Fibroblast of lung (primary cell): ENCODE data around the gene C9orf50. TPM values are rescaled to one million over a fixed set of nuclear protein-coding genes. Genes with fewer than 3 reads are reported as not detected.
A peak's percentile ranks its signal among the peaks of the same experiment; 100 is the strongest.

Experiments used
- DNase-seq, 2 donors: peaks; one replicate each; pipeline versions ENCODE4 v3.0.0 to v3.0.0-alpha.2; 2010; ENCODE audit warnings: low read depth in 2 of 2
- H2AFZ ChIP-seq: 2 replicates; pipeline ENCODE4 v1.5.1; 2012; ENCODE audit warnings: low read length, control low read depth, inconsistent platforms
- H3K27ac ChIP-seq: 2 replicates; pipeline ENCODE4 v1.5.1; 2011; ENCODE audit warnings: low read length, control low read depth; ENCODE audit not compliant: insufficient read depth
- H3K27me3 ChIP-seq: 2 replicates; pipeline ENCODE4 v1.5.1; 2011; ENCODE audit warnings: mild to moderate bottlenecking, low read length; ENCODE audit not compliant: control insufficient read depth, insufficient read depth
- H3K36me3 ChIP-seq: 2 replicates; pipeline ENCODE4 v1.5.1; 2011; ENCODE audit warnings: low read length; ENCODE audit not compliant: control insufficient read depth, insufficient read depth
- H3K4me1 ChIP-seq: 2 replicates; pipeline ENCODE4 v1.5.1; 2011; ENCODE audit warnings: low read length; ENCODE audit not compliant: control insufficient read depth, insufficient read depth; ENCODE audit errors: extremely low read depth
- H3K4me2 ChIP-seq: 2 replicates; pipeline ENCODE4 v1.5.1; 2011; ENCODE audit warnings: low read length, control low read depth; ENCODE audit not compliant: insufficient read depth; ENCODE audit errors: extremely low read depth
- H3K4me3 ChIP-seq, 4 experiments: fragments of 200-600 bp in 1 of 4; sonication (generic) in 1 of 4; replicated peaks in 1 of 4; 2 replicates each; pipeline ENCODE4 v1.5.1; 2011 to 2016; ENCODE audit warnings: low read length in 4 of 4, low read depth in 3 of 4, mild to moderate bottlenecking in 3 of 4, control low read depth in 2 of 4, inconsistent platforms in 1 of 4, mixed read lengths in 1 of 4; ENCODE audit not compliant: insufficient read depth in 1 of 4; ENCODE audit errors: control extremely low read depth in 1 of 4
- H3K79me2 ChIP-seq: 2 replicates; pipeline ENCODE4 v1.5.1; 2012; ENCODE audit warnings: mild to moderate bottlenecking, low read length, inconsistent platforms; ENCODE audit not compliant: control insufficient read depth, insufficient read depth
- H3K9ac ChIP-seq: 2 replicates; pipeline ENCODE4 v1.5.1; 2011; ENCODE audit warnings: mild to moderate bottlenecking, low read length, control low read depth; ENCODE audit not compliant: insufficient read depth
- H3K9me3 ChIP-seq: 2 replicates; pipeline ENCODE4 v1.5.1; 2012; ENCODE audit warnings: low read depth, low read length; ENCODE audit not compliant: control insufficient read depth, insufficient read depth
- H4K20me1 ChIP-seq: 2 replicates; pipeline ENCODE4 v1.5.1; 2011; ENCODE audit warnings: low read length; ENCODE audit not compliant: control insufficient read depth, insufficient read depth; ENCODE audit errors: extremely low read depth
- EZH2 ChIP-seq: IDR thresholded peaks from 2 replicates; pipeline ENCODE4 v1.5.1; 2012; ENCODE audit warnings: low read length, control low read depth, mild to moderate bottlenecking; ENCODE audit errors: missing control alignments
- polyA plus RNA-seq, 2 donors: library from polyadenylated mRNA; depleted of rRNA in 1 of 2; stranded (reverse) in 1 of 2; unstranded in 1 of 2; fragments of >200 nt; gene quantifications; 2 replicates each; pipeline ENCODE4 v1.2.1, GENCODE V29; 2011 to 2012; ENCODE audit warnings: missing spikeins in 1 of 2
- total RNA-seq: library from RNA; depleted of rRNA; stranded (reverse); fragments of >200 nt; gene quantifications from 2 replicates; pipeline ENCODE4 v1.2.1, GENCODE V29; 2014
- TF ChIP-seq, protein P1 (sequence below), 2 donors: IDR thresholded peaks in 1 of 2; conservative IDR thresholded peaks in 1 of 2; 1 replicate in 1 of 2; 2 replicates in 1 of 2; pipeline ENCODE4 v1.5.1; 2011 to 2012; ENCODE audit warnings: low read length in 2 of 2, control low read depth in 1 of 2, inconsistent platforms in 1 of 2, low read depth in 1 of 2, mild to moderate bottlenecking in 1 of 2

The C9orf50 gene
- total and polyA plus RNA-seq, 2 donors (not counting 1 experiment from before 2014, with no cell fraction given) = 0.16 to 0.17 TPM

- H2AFZ ChIP-seq = no peak overlapping the region
These were observed 51.1 kb downstream of the C9orf50 start for GRCh38 chr9:129569502-129570449.

DNA sequence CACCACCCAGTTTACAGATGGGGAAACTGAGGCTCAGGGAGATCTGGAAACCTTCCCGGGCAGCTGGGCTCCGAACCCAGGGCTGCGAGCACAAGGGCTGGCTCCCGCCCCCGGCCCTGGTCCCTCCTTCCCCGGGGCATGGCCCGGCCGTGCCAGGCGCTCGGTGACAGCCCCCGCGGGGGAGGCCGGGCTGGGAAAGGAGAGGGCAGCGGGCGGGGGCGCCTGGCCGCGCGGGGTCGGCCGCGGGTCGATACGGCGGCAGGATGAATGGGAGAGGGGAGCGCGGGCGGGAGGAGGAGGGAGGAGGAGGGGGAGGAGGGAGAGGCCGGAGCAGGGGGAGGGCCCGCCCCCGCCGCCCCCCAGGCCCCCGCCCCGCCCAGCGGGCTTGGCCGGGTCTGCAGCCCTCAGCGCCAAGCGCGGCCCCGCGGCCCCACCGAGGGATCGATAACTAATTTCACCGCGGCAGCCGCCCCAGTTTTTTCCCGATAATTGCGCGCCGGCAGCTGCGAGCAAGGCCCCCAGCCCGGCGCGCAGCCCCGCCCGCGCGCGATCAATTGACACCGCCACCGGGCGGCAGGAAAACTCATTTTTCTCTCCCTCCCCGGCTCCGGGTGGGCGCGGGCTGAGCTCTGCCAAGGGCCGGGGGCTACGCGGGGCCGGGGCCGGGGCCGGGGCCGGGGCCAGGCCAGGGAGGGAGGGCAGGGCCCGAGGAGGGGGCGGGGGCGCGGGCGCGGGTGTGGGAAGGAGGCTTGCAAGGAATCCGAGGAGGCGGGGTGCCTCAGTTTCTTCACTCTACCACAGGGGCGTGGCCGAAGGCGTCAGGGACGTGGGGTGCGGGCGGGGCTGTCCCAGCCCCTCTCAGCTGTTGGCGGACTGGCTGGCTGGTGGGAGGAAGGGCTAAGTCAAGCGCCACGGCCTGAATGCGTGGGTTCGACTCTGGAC, 52.1 kb downstream of the C9orf50 start:
- no peak overlapping the region for H2AFZ ChIP-seq
- DNase-seq = peak in 1 of 2 donors; percentile 47
- H3K4me2 ChIP-seq = peak overlapping the region; percentile 87
- H3K4me1 ChIP-seq = peaks cover 25% of the 10 kb centered on the region
- peak overlapping the region; percentile 42 for H3K9ac ChIP-seq
- no peaks in the 10 kb centered on the region for H3K79me2 ChIP-seq
- H3K4me3 ChIP-seq = peak overlapping the region; percentile 39 to 54 (median 47)
- no peaks in the 10 kb centered on the region for H3K36me3 ChIP-seq
- H4K20me1 ChIP-seq = no peaks in the 10 kb centered on the region
- peak overlapping the region; percentile 69 for H3K27ac ChIP-seq
- H3K9me3 ChIP-seq = no peaks in the 10 kb centered on the region
- TF ChIP-seq EZH2 = no peak
- TF ChIP-seq, protein P1, sequence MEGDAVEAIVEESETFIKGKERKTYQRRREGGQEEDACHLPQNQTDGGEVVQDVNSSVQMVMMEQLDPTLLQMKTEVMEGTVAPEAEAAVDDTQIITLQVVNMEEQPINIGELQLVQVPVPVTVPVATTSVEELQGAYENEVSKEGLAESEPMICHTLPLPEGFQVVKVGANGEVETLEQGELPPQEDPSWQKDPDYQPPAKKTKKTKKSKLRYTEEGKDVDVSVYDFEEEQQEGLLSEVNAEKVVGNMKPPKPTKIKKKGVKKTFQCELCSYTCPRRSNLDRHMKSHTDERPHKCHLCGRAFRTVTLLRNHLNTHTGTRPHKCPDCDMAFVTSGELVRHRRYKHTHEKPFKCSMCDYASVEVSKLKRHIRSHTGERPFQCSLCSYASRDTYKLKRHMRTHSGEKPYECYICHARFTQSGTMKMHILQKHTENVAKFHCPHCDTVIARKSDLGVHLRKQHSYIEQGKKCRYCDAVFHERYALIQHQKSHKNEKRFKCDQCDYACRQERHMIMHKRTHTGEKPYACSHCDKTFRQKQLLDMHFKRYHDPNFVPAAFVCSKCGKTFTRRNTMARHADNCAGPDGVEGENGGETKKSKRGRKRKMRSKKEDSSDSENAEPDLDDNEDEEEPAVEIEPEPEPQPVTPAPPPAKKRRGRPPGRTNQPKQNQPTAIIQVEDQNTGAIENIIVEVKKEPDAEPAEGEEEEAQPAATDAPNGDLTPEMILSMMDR (conservative IDR thresholded peaks at IDR 0.05 in 1 of 2, IDR thresholded peaks at IDR 0.05 in 1 of 2; ENCODE audit: low read depth in 1 of 2, low read length in 2 of 2) = no peak
- H3K27me3 ChIP-seq = no peaks in the 10 kb centered on the region

More at GRCh38 chr9:129569502-129570449, 51.1 kb downstream of the C9orf50 start:
- Histone ChIP-seq H3K27me3 (no peaks in the 10 kb centered on the region), H3K27ac (peak overlapping the region; percentile 70), H3K4me2 (no peak overlapping the region), H3K9me3 (no peaks in the 10 kb centered on the region), H3K4me3 (no peak overlapping the region), H3K9ac (no peak overlapping the region), H3K4me1 (peaks cover 25% of the 10 kb centered on the region), H4K20me1 (no peaks in the 10 kb centered on the region), H3K36me3 (no peaks in the 10 kb centered on the region), H3K79me2 (no peaks in the 10 kb centered on the region)
- peak; percentile 44 to 51 for DNase-seq
- TF ChIP-seq, protein P1 (conservative IDR thresholded peaks at IDR 0.05 in 1 of 2, IDR thresholded peaks at IDR 0.05 in 1 of 2; ENCODE audit: low read depth in 1 of 2, low read length in 2 of 2) = peak; percentile 30 to 46
- TF ChIP-seq EZH2 = no peak
